Esophagus muscularis mucosa (tissue), 3 donors: ENCODE results near the gene WFDC8.

ENCODE experiments used
- CTCF ChIP-seq, 3 experiments: fragments of 200-600 bp in 2 of 3; fragments of 450-650 bp in 1 of 3; sonication (generic) in 2 of 3; IDR thresholded peaks; one replicate each; pipeline ENCODE4 v1.5.1; 2017 to 2019; ENCODE audit warnings: antibody characterized with exemption in 3 of 3, mild to moderate bottlenecking in 2 of 3, moderate library complexity in 1 of 3
- POLR2AphosphoS5 ChIP-seq, 2 donors: sonication (generic); formaldehyde crosslinking; IDR thresholded peaks; one replicate each; pipeline ENCODE4 v1.6.1; 2017; ENCODE audit warnings: antibody characterized with exemption in 2 of 2

- no peak for TF ChIP-seq POLR2AphosphoS5 (IDR thresholded peaks at IDR 0.05)
- TF ChIP-seq CTCF (IDR thresholded peaks at IDR 0.05) = no peak
Observed at GRCh38 chr20:45588800-45589199, 9.7 kb upstream of the WFDC8 start.
